GM19193 (cell line): ENCODE results near the gene RHBDF2.

Experiments
- POLR2A ChIP-seq: IDR thresholded peaks from 4 replicates; pipeline ENCODE4 v1.6.1; 2011; ENCODE audit not compliant: insufficient read depth, insufficient read length; ENCODE audit errors: extremely low read depth

Gene RHBDF2

GRCh38 chr17:76513306-76513692 lies 12.1 kb upstream of the RHBDF2 start:
- TF ChIP-seq POLR2A = no peak

GRCh38 chr17:76512366-76513305 lies 11.4 kb upstream of the RHBDF2 start:
- TF ChIP-seq POLR2A = no peak

- no peak for TF ChIP-seq POLR2A
These were observed 10.6 kb upstream of the RHBDF2 start for GRCh38 chr17:76511668-76512365.

GRCh38 chr17:76510831-76511244 lies 9.6 kb upstream of the RHBDF2 start:
- TF ChIP-seq POLR2A = no peak

GRCh38 chr17:76506408-76507345 lies 5.5 kb upstream of the RHBDF2 start:
- TF ChIP-seq POLR2A = no peak

GRCh38 chr17:76504117-76504516 lies 2.9 kb upstream of the RHBDF2 start:
- TF ChIP-seq POLR2A = no peak

GRCh38 chr17:76502341-76503211 lies 1.4 kb upstream of the RHBDF2 start:
- TF ChIP-seq POLR2A = no peak

- TF ChIP-seq POLR2A = no peak
These were observed 644 bp upstream of the RHBDF2 start for GRCh38 chr17:76501827-76502307.

GRCh38 chr17:76500747-76501017 lies 541 bp downstream of the RHBDF2 start:
- TF ChIP-seq POLR2A = no peak

GRCh38 chr17:76500074-76500746 lies 1.0 kb downstream of the RHBDF2 start:
- no peak for TF ChIP-seq POLR2A

GRCh38 chr17:76499267-76499667 lies 2.0 kb downstream of the RHBDF2 start:
- no peak for TF ChIP-seq POLR2A

GRCh38 chr17:76498876-76499251 lies 2.4 kb downstream of the RHBDF2 start:
- TF ChIP-seq POLR2A = no peak
